GM10266 (cell line): Measurements from ENCODE around the gene TBC1D13.
A peak's percentile ranks its signal among the peaks of the same experiment; 100 is the strongest.

Experiments used
- DNase-seq: peaks from one replicate; pipeline ENCODE4 v3.0.0; 2012; ENCODE audit errors: extremely low spot score
- CTCF ChIP-seq: IDR thresholded peaks from 2 replicates; pipeline ENCODE4 v1.5.1; 2012; ENCODE audit warnings: mild to moderate bottlenecking, low read depth; ENCODE audit not compliant: control insufficient read depth, insufficient read depth; ENCODE audit errors: missing control alignments

The TBC1D13 gene

GRCh38 chr9:128762671-128763449, 24.2 kb upstream of the TBC1D13 start:
- no peak for TF ChIP-seq CTCF
- no peak for DNase-seq

GRCh38 chr9:128764361-128764760, 22.7 kb upstream of the TBC1D13 start:
- TF ChIP-seq CTCF = peak; percentile 7
- no peak for DNase-seq

GRCh38 chr9:128765499-128765898, 21.6 kb upstream of the TBC1D13 start:
- DNase-seq = no peak
- no peak for TF ChIP-seq CTCF

GRCh38 chr9:128768606-128769005, 18.4 kb upstream of the TBC1D13 start:
- TF ChIP-seq CTCF = no peak
- no peak for DNase-seq

- no peak for TF ChIP-seq CTCF
- no peak for DNase-seq
These were observed 16.6 kb upstream of the TBC1D13 start for GRCh38 chr9:128770286-128771030.

- no peak for TF ChIP-seq CTCF
- DNase-seq = peak; percentile 54
These were observed 15.8 kb upstream of the TBC1D13 start for GRCh38 chr9:128771094-128771721.

GRCh38 chr9:128771745-128772519, 15.1 kb upstream of the TBC1D13 start, which contains the start of gene ZER1:
ZER1 (minus strand) TSS chr9:128771927; CDS start chr9:128755565, 16,362 bp downstream.
- peak; percentile 98 for DNase-seq
- no peak for TF ChIP-seq CTCF
